Effector memory CD8-positive, alpha-beta T cell (primary cell): Measurements from ENCODE around the gene CEP164.
A peak's percentile ranks its signal among the peaks of the same experiment; 100 is the strongest.
"Not testable (repeated sequence)": the region's sequence is repeated elsewhere in the genome, so short reads cannot be mapped to it uniquely, and the experiment has no call there.

Source experiments
- ATAC-seq: fragments of 150-1000 bp; cut with Tn5 transposase; replicated peaks from 2 replicates; pipeline ENCODE4 v1.10.0; 2021; ENCODE audit warnings: mild to moderate bottlenecking, moderate library complexity
- DNase-seq, 3 experiments: peaks; one replicate each; pipeline ENCODE4 v3.0.0; 2021
- H3K27ac Mint-ChIP-seq, 2 donors: one replicate each; pipeline ENCODE4 v1.8.0; 2022; ENCODE audit warnings: mild to moderate bottlenecking in 2 of 2, mixed read lengths in 2 of 2, moderate library complexity in 2 of 2
- H3K27me3 Mint-ChIP-seq, 2 donors: one replicate each; pipeline ENCODE4 v1.8.0; 2022; ENCODE audit warnings: mixed read lengths in 2 of 2
- H3K36me3 Mint-ChIP-seq: one replicate; pipeline ENCODE4 v1.8.0; 2022; ENCODE audit warnings: mild to moderate bottlenecking, moderate library complexity, mixed read lengths; ENCODE audit not compliant: insufficient read depth
- H3K4me1 Mint-ChIP-seq, 2 donors: one replicate each; pipeline ENCODE4 v1.8.0; 2022; ENCODE audit warnings: low read depth in 2 of 2, mixed read lengths in 2 of 2
- H3K4me3 Mint-ChIP-seq, 2 donors: one replicate each; pipeline ENCODE4 v1.8.0; 2022; ENCODE audit warnings: mild to moderate bottlenecking in 2 of 2, mixed read lengths in 2 of 2, moderate library complexity in 2 of 2
- H3K9me3 Mint-ChIP-seq, 2 donors: one replicate each; pipeline ENCODE4 v1.8.0; 2022; ENCODE audit warnings: mixed read lengths in 2 of 2

CEP164 gene

GRCh38 chr11:117384045-117384444 lies 56.4 kb downstream of the CEP164 start:
- H3K4me1 Mint-ChIP-seq: peaks cover 0 to 5% of the 10 kb centered on the region in 2 donors
- ATAC-seq (no peak), DNase-seq (no peak)
- H3K9me3 Mint-ChIP-seq: no peaks in the 10 kb centered on the region
- H3K27ac Mint-ChIP-seq: no peak overlapping the region
- no peaks in the 10 kb centered on the region for H3K27me3 Mint-ChIP-seq
- peaks cover 7% of the 10 kb centered on the region for H3K36me3 Mint-ChIP-seq
- no peak overlapping the region for H3K4me3 Mint-ChIP-seq

GRCh38 chr11:117385471-117385870 lies 57.8 kb downstream of the CEP164 start:
- no peak overlapping the region for H3K4me3 Mint-ChIP-seq
- DNase-seq (no peak), ATAC-seq (no peak)
- no peaks in the 10 kb centered on the region for H3K4me1 Mint-ChIP-seq
- no peak overlapping the region for H3K27ac Mint-ChIP-seq
- no peaks in the 10 kb centered on the region for H3K9me3 Mint-ChIP-seq
- H3K36me3 Mint-ChIP-seq: peaks cover 12% of the 10 kb centered on the region
- no peaks in the 10 kb centered on the region for H3K27me3 Mint-ChIP-seq

GRCh38 chr11:117385906-117386305 lies 58.3 kb downstream of the CEP164 start:
- no peaks in the 10 kb centered on the region for H3K9me3 Mint-ChIP-seq
- H3K27me3 Mint-ChIP-seq: no peaks in the 10 kb centered on the region
- no peak overlapping the region for H3K27ac Mint-ChIP-seq

GRCh38 chr11:117387992-117388755 lies 60.5 kb downstream of the CEP164 start:
- no peaks in the 10 kb centered on the region for H3K27me3 Mint-ChIP-seq
- no peak overlapping the region for H3K27ac Mint-ChIP-seq

More at GRCh38 chr11:117385906-117386305, 58.3 kb downstream of the CEP164 start:
- Mint-ChIP-seq H3K4me1 (no peaks in the 10 kb centered on the region), H3K4me3 (no peak overlapping the region), H3K36me3 (peaks cover 13% of the 10 kb centered on the region)
- DNase-seq: no peak
- ATAC-seq: no peak

GRCh38 chr11:117390743-117391142 lies 63.1 kb downstream of the CEP164 start:
- H3K36me3 Mint-ChIP-seq: peaks cover 25% of the 10 kb centered on the region
- peak overlapping the region in 1 of 2 donors; percentile 26 for H3K27ac Mint-ChIP-seq
- H3K27me3 Mint-ChIP-seq: no peaks in the 10 kb centered on the region
- DNase-seq: no peak
- no peaks in the 10 kb centered on the region for H3K4me1 Mint-ChIP-seq
- ATAC-seq: no peak
- H3K4me3 Mint-ChIP-seq: no peak overlapping the region
- H3K9me3 Mint-ChIP-seq: no peaks in the 10 kb centered on the region

More at GRCh38 chr11:117387992-117388755, 60.5 kb downstream of the CEP164 start:
- ATAC-seq (no peak), DNase-seq (no peak)
- H3K9me3 Mint-ChIP-seq: no peaks in the 10 kb centered on the region
- no peak overlapping the region for H3K4me3 Mint-ChIP-seq
- peaks cover 13% of the 10 kb centered on the region for H3K36me3 Mint-ChIP-seq
- no peaks in the 10 kb centered on the region for H3K4me1 Mint-ChIP-seq

- ATAC-seq (no peak), DNase-seq (no peak)
- H3K9me3 Mint-ChIP-seq: no peaks in the 10 kb centered on the region
- no peak overlapping the region for H3K4me3 Mint-ChIP-seq
- no peaks in the 10 kb centered on the region for H3K27me3 Mint-ChIP-seq
- no peaks in the 10 kb centered on the region for H3K4me1 Mint-ChIP-seq
- peaks cover 27% of the 10 kb centered on the region for H3K36me3 Mint-ChIP-seq
- H3K27ac Mint-ChIP-seq: peak overlapping the region in 1 of 2 donors; percentile 26
These were observed 63.5 kb downstream of the CEP164 start for GRCh38 chr11:117391181-117391580.

- ATAC-seq (no peak), DNase-seq (no peak)
- no peaks in the 10 kb centered on the region for H3K27me3 Mint-ChIP-seq
- H3K27ac Mint-ChIP-seq: no peak overlapping the region
- no peak overlapping the region for H3K4me3 Mint-ChIP-seq
- H3K4me1 Mint-ChIP-seq: no peaks in the 10 kb centered on the region
- peaks cover 35% of the 10 kb centered on the region for H3K36me3 Mint-ChIP-seq
- H3K9me3 Mint-ChIP-seq: no peaks in the 10 kb centered on the region
These were observed 64.5 kb downstream of the CEP164 start for GRCh38 chr11:117392001-117392690.

- no peak overlapping the region for H3K4me3 Mint-ChIP-seq
- no peak overlapping the region for H3K27ac Mint-ChIP-seq
- no peaks in the 10 kb centered on the region for H3K9me3 Mint-ChIP-seq
- ATAC-seq (no peak), DNase-seq (no peak)
- no peaks in the 10 kb centered on the region for H3K27me3 Mint-ChIP-seq
- H3K4me1 Mint-ChIP-seq: no peaks in the 10 kb centered on the region
- peaks cover 38% of the 10 kb centered on the region for H3K36me3 Mint-ChIP-seq
These were observed 65.3 kb downstream of the CEP164 start for GRCh38 chr11:117392979-117393378.

- Mint-ChIP-seq H3K36me3 (peaks cover 42% of the 10 kb centered on the region), H3K27me3 (no peaks in the 10 kb centered on the region), H3K4me3 (no peak overlapping the region), H3K4me1 (no peaks in the 10 kb centered on the region), H3K9me3 (no peaks in the 10 kb centered on the region), H3K27ac (peak overlapping the region; percentile 19 to 46)
- DNase-seq (no peak), ATAC-seq (no peak)
These were observed 66.7 kb downstream of the CEP164 start for GRCh38 chr11:117394221-117394925.

GRCh38 chr11:117395476-117395875 lies 67.8 kb downstream of the CEP164 start:
- Mint-ChIP-seq H3K36me3 (peaks cover 36% of the 10 kb centered on the region), H3K9me3 (no peaks in the 10 kb centered on the region)

GRCh38 chr11:117396970-117397369 lies 69.3 kb downstream of the CEP164 start:
- no peaks in the 10 kb centered on the region for H3K27me3 Mint-ChIP-seq
- no peak overlapping the region for H3K27ac Mint-ChIP-seq
- no peak for ATAC-seq
- H3K4me3 Mint-ChIP-seq: no peak overlapping the region
- no peaks in the 10 kb centered on the region for H3K4me1 Mint-ChIP-seq
- H3K9me3 Mint-ChIP-seq: no peaks in the 10 kb centered on the region
- peaks cover 36% of the 10 kb centered on the region for H3K36me3 Mint-ChIP-seq
- no peak for DNase-seq

More at GRCh38 chr11:117395476-117395875, 67.8 kb downstream of the CEP164 start:
- peak overlapping the region in 1 of 2 donors; percentile 51 for H3K27ac Mint-ChIP-seq
- H3K4me3 Mint-ChIP-seq: no peak overlapping the region
- no peaks in the 10 kb centered on the region for H3K27me3 Mint-ChIP-seq
- no peak for DNase-seq
- H3K4me1 Mint-ChIP-seq: no peaks in the 10 kb centered on the region
- no peak for ATAC-seq

GRCh38 chr11:117398618-117399017 lies 71.0 kb downstream of the CEP164 start:
- H3K4me3 Mint-ChIP-seq, H3K4me1 Mint-ChIP-seq, H3K27ac Mint-ChIP-seq, DNase-seq, ATAC-seq, H3K9me3 Mint-ChIP-seq, H3K27me3 Mint-ChIP-seq: not testable (repeated sequence)
- H3K36me3 Mint-ChIP-seq: peaks cover 36% of the 10 kb centered on the region

GRCh38 chr11:117399100-117399840 lies 71.6 kb downstream of the CEP164 start:
- DNase-seq, H3K9me3 Mint-ChIP-seq, H3K4me1 Mint-ChIP-seq, ATAC-seq, H3K27me3 Mint-ChIP-seq, H3K4me3 Mint-ChIP-seq: not testable (repeated sequence)
- Mint-ChIP-seq H3K27ac (peak overlapping the region in 1 of 2 donors; percentile 36), H3K36me3 (peaks cover 33% of the 10 kb centered on the region)
